K562 (cell line): ENCODE data around the gene RHOF. TPM values are rescaled to one million over a fixed set of nuclear protein-coding genes. Genes with fewer than 3 reads are reported as not detected.

ENCODE experiments used
- CREB1 ChIP-seq, 2 experiments: sonication (generic) in 1 of 2; formaldehyde crosslinking in 1 of 2; IDR thresholded peaks; 2 replicates each; pipeline versions ENCODE4 v1.6.1 to v1.8.0; 2012 to 2022; ENCODE audit warnings: inconsistent platforms in 1 of 2, mild to moderate bottlenecking in 1 of 2, missing genetic modification reagents in 1 of 2, moderate library complexity in 1 of 2
- HNRNPK ChIP-seq: fragments of 200-400 bp; formaldehyde crosslinking; IDR thresholded peaks from one replicate; pipeline ENCODE4 v1.6.1; 2018; ENCODE audit warnings: mild to moderate bottlenecking, low read depth, low read length; ENCODE audit not compliant: poor library complexity, severe bottlenecking
- ID3 ChIP-seq, 2 experiments: fragments of 250-450 bp in 1 of 2; fragments of 450-650 bp in 1 of 2; sonication (Bioruptor Pico) in 1 of 2; IDR thresholded peaks; 2 replicates each; pipeline versions ENCODE4 v1.6.1 to v1.8.0; 2016 to 2021; ENCODE audit warnings: mild to moderate bottlenecking in 2 of 2, moderate library complexity in 2 of 2, missing compliant biosample characterization in 1 of 2, missing genetic modification characterization in 1 of 2
- JUND ChIP-seq, 2 experiments: IDR thresholded peaks; 2 replicates in 1 of 2; 3 replicates in 1 of 2; pipeline ENCODE4 v1.6.1; 2011; ENCODE audit warnings: borderline replicate concordance in 2 of 2, low read depth in 2 of 2, low read length in 2 of 2, improper control_type of control experiment in 1 of 2, missing biosample characterization in 1 of 2, missing genetic modification characterization in 1 of 2, missing genetic modification reagents in 1 of 2
- POLR2B ChIP-seq: fragments of 450-650 bp; IDR thresholded peaks from 2 replicates; pipeline ENCODE4 v1.6.1; 2018; ENCODE audit warnings: low read depth; ENCODE audit not compliant: partially characterized antibody
- SOX6 ChIP-seq: fragments of 450-650 bp; IDR thresholded peaks from 2 replicates; pipeline ENCODE4 v1.6.1; 2014; ENCODE audit warnings: mild to moderate bottlenecking
- STAT5B ChIP-seq: fragments of 250-450 bp; sonication (Bioruptor Pico); IDR thresholded peaks from 2 replicates; pipeline ENCODE4 v1.8.0; 2021; ENCODE audit warnings: mild to moderate bottlenecking, inconsistent platforms
- ZC3H4 ChIP-seq: sonication (generic); formaldehyde crosslinking; IDR thresholded peaks from 2 replicates; pipeline ENCODE4 v1.9.0; 2021; ENCODE audit warnings: missing genetic modification reagents, borderline replicate concordance
- ZNF239 ChIP-seq: fragments of 250-450 bp; sonication (Bioruptor Pico); IDR thresholded peaks from 2 replicates; pipeline ENCODE4 v1.4.0; 2020; ENCODE audit warnings: mild to moderate bottlenecking
- ZNF311 ChIP-seq: fragments of 250-450 bp; sonication (Bioruptor Pico); IDR thresholded peaks from 2 replicates; pipeline ENCODE4 v1.4.0; 2020; ENCODE audit warnings: mild to moderate bottlenecking, moderate library complexity
- ZNF444 ChIP-seq: fragments of 250-450 bp; sonication (Bioruptor Pico); IDR thresholded peaks from 2 replicates; pipeline ENCODE4 v1.4.0; 2020; ENCODE audit warnings: mild to moderate bottlenecking, moderate library complexity
- ZNF589 ChIP-seq: fragments of 200-800 bp; sonication (Bioruptor generic); IDR thresholded peaks from 2 replicates; pipeline ENCODE4 v1.6.1; 2016; ENCODE audit warnings: low read depth, missing genetic modification characterization, missing compliant biosample characterization
- polyA plus RNA-seq, 8 experiments: library from polyadenylated mRNA; depleted of rRNA in 4 of 8; stranded (reverse) in 5 of 8; unstranded in 3 of 8; fragments of >200 nt; fragmentation: Nextera tagmentation in 2 of 8; fragmentation: Illumina TruSeq in 1 of 8; extraction: Ambion mirVana in 2 of 8; extraction: Trizol in 1 of 8; gene quantifications; 2 replicates each; pipeline versions ENCODE4 v1.2.1 to v1.2.3, GENCODE V29; 2011 to 2014; ENCODE audit warnings: inconsistent platforms in 1 of 8, missing spikeins in 1 of 8
- total RNA-seq, 7 experiments: library from RNA; depleted of rRNA in 6 of 7; stranded (reverse); fragments of >200 nt in 6 of 7; fragmentation: Illumina TruSeq in 2 of 7; extraction: Trizol in 2 of 7; gene quantifications; 2 replicates each; pipeline versions ENCODE4 v1.2.1 to v1.2.3, GENCODE V29; 2011 to 2021; ENCODE audit warnings: low replicate concordance in 1 of 7
- TF ChIP-seq, protein P1 (sequence below): sonication (generic); formaldehyde crosslinking; IDR thresholded peaks from 2 replicates; pipeline ENCODE4 v1.8.1; 2023; ENCODE audit warnings: mild to moderate bottlenecking, missing genetic modification reagents
- TF ChIP-seq, protein P2 (sequence below): fragments of 450-650 bp; formaldehyde crosslinking; IDR thresholded peaks from 2 replicates; pipeline ENCODE4 v1.4.0; 2020; ENCODE audit warnings: mild to moderate bottlenecking, moderate library complexity

RHOF gene
- total and polyA plus RNA-seq, 9 of the 15 experiments (the other 6 are each of a cell fraction or from before 2014, with no cell fraction given) = 0.13 to 10.1 (median 4.0) TPM

DNA sequence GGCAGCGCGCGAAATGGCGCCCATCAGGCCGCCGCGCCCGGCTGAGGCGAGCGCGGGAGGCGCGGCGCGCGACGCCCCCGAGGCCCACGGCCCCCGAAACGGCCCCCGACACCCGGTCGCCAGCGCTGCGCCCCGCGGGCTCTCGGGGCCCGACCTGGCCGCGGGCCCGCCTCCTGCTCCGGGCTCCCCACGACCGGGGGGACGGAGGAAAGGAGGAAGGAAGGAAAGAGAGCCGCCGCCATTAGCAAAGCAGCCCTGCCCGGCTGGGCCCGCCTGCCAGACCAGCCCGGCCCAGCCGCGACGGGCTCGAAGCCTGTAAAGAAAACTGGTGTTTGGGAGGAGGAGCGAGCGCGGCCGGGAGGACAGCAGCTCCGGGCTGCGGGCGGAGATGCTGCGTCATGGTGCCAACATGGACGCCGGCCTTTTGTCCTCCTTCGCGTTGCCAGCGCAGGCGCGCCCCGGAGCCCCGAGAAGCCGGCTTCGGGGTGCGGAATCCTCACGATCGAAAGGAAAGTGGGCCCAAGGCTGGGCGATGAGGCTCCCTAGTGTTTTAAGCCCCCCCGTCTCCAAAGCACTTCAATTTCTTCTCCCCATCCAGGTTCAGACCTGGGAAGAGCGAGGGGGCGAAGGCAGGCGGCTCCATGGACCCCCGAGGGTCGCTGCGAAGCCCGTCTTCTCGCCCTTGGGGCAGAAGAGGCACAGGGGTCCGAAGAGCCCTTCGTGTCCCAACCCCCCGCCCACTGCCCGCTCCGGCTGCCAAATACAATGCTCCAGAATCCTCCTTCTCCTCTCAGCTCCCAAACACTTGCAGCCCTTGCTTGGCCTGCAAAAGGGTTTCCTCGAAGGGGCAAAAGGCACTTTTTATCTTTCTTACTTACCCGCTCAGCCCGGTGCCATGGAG lies 7.5 kb upstream of the RHOF start (continued):
- peak; percentile 70 for TF ChIP-seq POLR2B
- no peak for TF ChIP-seq CREB1 (IDR thresholded peaks at IDR 0.05)
- peak; percentile 38; the same call in 1 of the 2 replicates for TF ChIP-seq CREB1 (CRISPR knock-in tag; IDR thresholded peaks at IDR 0.05)
- TF ChIP-seq STAT5B (CRISPR knock-in tag) = no peak
- no peak for TF ChIP-seq SOX6
- no peak for TF ChIP-seq ZNF444 (CRISPR knock-in tag)
- TF ChIP-seq HNRNPK = no peak
- peak; percentile 69; the same call in 1 of the 2 replicates for TF ChIP-seq ZNF589 (CRISPR knock-in tag)
- peak; percentile 90; the same call in 1 of the 2 replicates for TF ChIP-seq ZC3H4 (CRISPR knock-in tag)
- TF ChIP-seq, protein P1, sequence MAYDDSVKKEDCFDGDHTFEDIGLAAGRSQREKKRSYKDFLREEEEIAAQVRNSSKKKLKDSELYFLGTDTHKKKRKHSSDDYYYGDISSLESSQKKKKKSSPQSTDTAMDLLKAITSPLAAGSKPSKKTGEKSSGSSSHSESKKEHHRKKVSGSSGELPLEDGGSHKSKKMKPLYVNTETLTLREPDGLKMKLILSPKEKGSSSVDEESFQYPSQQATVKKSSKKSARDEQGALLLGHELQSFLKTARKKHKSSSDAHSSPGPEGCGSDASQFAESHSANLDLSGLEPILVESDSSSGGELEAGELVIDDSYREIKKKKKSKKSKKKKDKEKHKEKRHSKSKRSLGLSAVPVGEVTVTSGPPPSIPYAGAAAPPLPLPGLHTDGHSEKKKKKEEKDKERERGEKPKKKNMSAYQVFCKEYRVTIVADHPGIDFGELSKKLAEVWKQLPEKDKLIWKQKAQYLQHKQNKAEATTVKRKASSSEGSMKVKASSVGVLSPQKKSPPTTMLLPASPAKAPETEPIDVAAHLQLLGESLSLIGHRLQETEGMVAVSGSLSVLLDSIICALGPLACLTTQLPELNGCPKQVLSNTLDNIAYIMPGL = no peak
- TF ChIP-seq, protein P2, sequence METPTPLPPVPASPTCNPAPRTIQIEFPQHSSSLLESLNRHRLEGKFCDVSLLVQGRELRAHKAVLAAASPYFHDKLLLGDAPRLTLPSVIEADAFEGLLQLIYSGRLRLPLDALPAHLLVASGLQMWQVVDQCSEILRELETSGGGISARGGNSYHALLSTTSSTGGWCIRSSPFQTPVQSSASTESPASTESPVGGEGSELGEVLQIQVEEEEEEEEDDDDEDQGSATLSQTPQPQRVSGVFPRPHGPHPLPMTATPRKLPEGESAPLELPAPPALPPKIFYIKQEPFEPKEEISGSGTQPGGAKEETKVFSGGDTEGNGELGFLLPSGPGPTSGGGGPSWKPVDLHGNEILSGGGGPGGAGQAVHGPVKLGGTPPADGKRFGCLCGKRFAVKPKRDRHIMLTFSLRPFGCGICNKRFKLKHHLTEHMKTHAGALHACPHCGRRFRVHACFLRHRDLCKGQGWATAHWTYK = peak; percentile 90; the same call in 1 of the 2 replicates
- no peak for TF ChIP-seq ID3 (CRISPR knock-in tag; IDR thresholded peaks at IDR 0.05)
- TF ChIP-seq ID3 (tag; IDR thresholded peaks at IDR 0.05) = peak; percentile 70; the same call in 1 of the 2 replicates
- peak; percentile 74 for TF ChIP-seq ZNF311 (CRISPR knock-in tag)
- peak; percentile 46; the same call in 1 of the 2 replicates for TF ChIP-seq JUND (IDR thresholded peaks at IDR 0.05; ENCODE audit: borderline replicate concordance, low read depth, low read length)
- peak; percentile 31; the same call in 1 of the 3 replicates for TF ChIP-seq JUND (tag; IDR thresholded peaks at IDR 0.05; ENCODE audit: borderline replicate concordance, low read depth, low read length)
- peak; percentile 55 for TF ChIP-seq ZNF239 (CRISPR knock-in tag)
- TF ChIP-seq, all 486 proteins: peak for 109
